KOPT-K1 (cell line): ENCODE data around the gene HOXD11.

Source experiments
- H3K27ac ChIP-seq: fragments of 200-600 bp; sonication (generic); 2 replicates; pipeline ENCODE4 v1.5.1; 2016; ENCODE audit warnings: antibody characterized with exemption, mild to moderate bottlenecking, low read depth, low read length; ENCODE audit not compliant: poor library complexity, severe bottlenecking
- H3K36me3 ChIP-seq: fragments of 200-600 bp; sonication (generic); 2 replicates; pipeline ENCODE4 v1.5.1; 2017; ENCODE audit warnings: antibody characterized with exemption, mild to moderate bottlenecking, low read length, moderate library complexity; ENCODE audit not compliant: insufficient read depth
- H3K9me3 ChIP-seq: fragments of 200-600 bp; sonication (generic); 2 replicates; pipeline ENCODE4 v1.5.1; 2017; ENCODE audit warnings: antibody characterized with exemption, low read length, mild to moderate bottlenecking; ENCODE audit not compliant: insufficient read depth, poor library complexity, severe bottlenecking

The HOXD11 gene

GRCh38 chr2:176117162-176117822, 10.2 kb downstream of the HOXD11 start:
- Histone ChIP-seq H3K27ac (no peak overlapping the region), H3K36me3 (no peaks in the 10 kb centered on the region), H3K9me3 (no peaks in the 10 kb centered on the region)

- no peaks in the 10 kb centered on the region for H3K36me3 ChIP-seq
- H3K27ac ChIP-seq: no peak overlapping the region
- H3K9me3 ChIP-seq: no peaks in the 10 kb centered on the region
These were observed 10.8 kb downstream of the HOXD11 start for GRCh38 chr2:176117823-176118371.

GRCh38 chr2:176118601-176119339, 11.7 kb downstream of the HOXD11 start:
- Histone ChIP-seq H3K9me3 (no peaks in the 10 kb centered on the region), H3K27ac (no peak overlapping the region), H3K36me3 (no peaks in the 10 kb centered on the region)

- H3K36me3 ChIP-seq: no peaks in the 10 kb centered on the region
- H3K9me3 ChIP-seq: no peaks in the 10 kb centered on the region
- H3K27ac ChIP-seq: no peak overlapping the region
These were observed 13.5 kb downstream of the HOXD11 start for GRCh38 chr2:176120364-176121189.

GRCh38 chr2:176121190-176122051, 14.3 kb downstream of the HOXD11 start:
- Histone ChIP-seq H3K9me3 (no peaks in the 10 kb centered on the region), H3K27ac (no peak overlapping the region), H3K36me3 (no peaks in the 10 kb centered on the region)

GRCh38 chr2:176122052-176122682, 15.1 kb downstream of the HOXD11 start:
- Histone ChIP-seq H3K9me3 (no peaks in the 10 kb centered on the region), H3K36me3 (no peaks in the 10 kb centered on the region), H3K27ac (no peak overlapping the region)

- no peaks in the 10 kb centered on the region for H3K9me3 ChIP-seq
- H3K36me3 ChIP-seq: no peaks in the 10 kb centered on the region
- H3K27ac ChIP-seq: no peak within 1 kb of the TSS
These were observed 15.8 kb downstream of the HOXD11 start, which contains the start of gene HOXD9 for GRCh38 chr2:176122683-176123410. HOXD9 (plus strand) TSS chr2:176122719; CDS start chr2:176122769, 50 bp downstream.

GRCh38 chr2:176123411-176124109, 16.5 kb downstream of the HOXD11 start:
- Histone ChIP-seq H3K36me3 (no peaks in the 10 kb centered on the region), H3K9me3 (no peaks in the 10 kb centered on the region), H3K27ac (no peak overlapping the region)

- H3K36me3 ChIP-seq: no peaks in the 10 kb centered on the region
- H3K9me3 ChIP-seq: no peaks in the 10 kb centered on the region
- H3K27ac ChIP-seq: no peak overlapping the region
These were observed 17.2 kb downstream of the HOXD11 start for GRCh38 chr2:176124110-176124946.

- Histone ChIP-seq H3K9me3 (no peaks in the 10 kb centered on the region), H3K27ac (no peak overlapping the region), H3K36me3 (no peaks in the 10 kb centered on the region)
These were observed 18.1 kb downstream of the HOXD11 start for GRCh38 chr2:176124947-176125771.

- H3K9me3 ChIP-seq: no peaks in the 10 kb centered on the region
- H3K27ac ChIP-seq: no peak overlapping the region
- no peaks in the 10 kb centered on the region for H3K36me3 ChIP-seq
These were observed 18.6 kb downstream of the HOXD11 start for GRCh38 chr2:176125772-176126054.
